Measurements from ENCODE around the gene CACNG4. TPM values are rescaled to one million over a fixed set of nuclear protein-coding genes. Genes with fewer than 3 reads are reported as not detected.

The CACNG4 gene
- total RNA-seq, 1 experiment from 2014 or later = 46.3 TPM

- Histone ChIP-seq H3K4me2 (no peak overlapping the region), H3K9me3 (ENCODE audit: insufficient read depth, low read depth) (peaks cover 14% of the 10 kb centered on the region), H3K27me3 (ENCODE audit: insufficient read depth, low read depth) (no peaks in the 10 kb centered on the region), H3K27ac (no peak overlapping the region), H3K4me3 (no peak overlapping the region), H3K9me2 (ENCODE audit: insufficient read depth) (no peaks in the 10 kb centered on the region), H2AFZ (no peak overlapping the region), H3K79me2 (ENCODE audit: low read depth) (no peaks in the 10 kb centered on the region), H3K4me1 (replicated peaks; ENCODE audit: insufficient read depth) (no peaks in the 10 kb centered on the region), H4K20me1 (ENCODE audit: insufficient read depth) (no peaks in the 10 kb centered on the region), H3K36me3 (ENCODE audit: low read depth) (no peaks in the 10 kb centered on the region), H3F3A (ENCODE audit: insufficient read depth, low read depth) (no peaks in the 10 kb centered on the region)
- TF ChIP-seq EZH2 (IDR thresholded peaks at IDR 0.05; ENCODE audit: low read depth) (no peak), CTCF (conservative IDR thresholded peaks at IDR 0.05) (no peak)
- no peak for DNase-seq
- POLR2A ChIA-PET (ENCODE audit: unreplicated experiment) = no interaction called here
- CTCF ChIA-PET = no interaction called here
- intact Hi-C loops (cut with micrococcal nuclease; ENCODE audit: unreplicated experiment) = no loop called here
- BruUV-seq (replicated peaks) = no TSS peak
Measured at GRCh38 chr17:67051155-67051538, 86.6 kb downstream of the CACNG4 start.

- H3K27ac ChIP-seq = no peak overlapping the region
- CTCF ChIA-PET = no interaction called here
- H3K4me3 ChIP-seq = no peak overlapping the region
- no peaks in the 10 kb centered on the region for H3K4me1 ChIP-seq (replicated peaks; ENCODE audit: insufficient read depth)
- H3K79me2 ChIP-seq (ENCODE audit: low read depth) = no peaks in the 10 kb centered on the region
- H4K20me1 ChIP-seq (ENCODE audit: insufficient read depth) = no peaks in the 10 kb centered on the region
- H3K4me2 ChIP-seq = no peak overlapping the region
- H3K36me3 ChIP-seq (ENCODE audit: low read depth) = no peaks in the 10 kb centered on the region
- no peak for TF ChIP-seq CTCF (conservative IDR thresholded peaks at IDR 0.05)
- TF ChIP-seq EZH2 (IDR thresholded peaks at IDR 0.05; ENCODE audit: low read depth) = no peak
- H3K9me3 ChIP-seq (ENCODE audit: insufficient read depth, low read depth) = peaks cover 14% of the 10 kb centered on the region
- intact Hi-C loops (cut with micrococcal nuclease; ENCODE audit: unreplicated experiment) = no loop called here
- DNase-seq = no peak
- no peak overlapping the region for H2AFZ ChIP-seq
- H3F3A ChIP-seq (ENCODE audit: insufficient read depth, low read depth) = no peaks in the 10 kb centered on the region
- no peaks in the 10 kb centered on the region for H3K27me3 ChIP-seq (ENCODE audit: insufficient read depth, low read depth)
- BruUV-seq (replicated peaks) = no TSS peak
- POLR2A ChIA-PET (ENCODE audit: unreplicated experiment) = no interaction called here
- no peaks in the 10 kb centered on the region for H3K9me2 ChIP-seq (ENCODE audit: insufficient read depth)
Measured at GRCh38 chr17:67051837-67052236, 87.3 kb downstream of the CACNG4 start.

- Histone ChIP-seq H3K9me2 (ENCODE audit: insufficient read depth) (no peaks in the 10 kb centered on the region), H3K9me3 (ENCODE audit: insufficient read depth, low read depth) (peaks cover 8% of the 10 kb centered on the region), H3K4me2 (no peak overlapping the region), H3K4me3 (no peak overlapping the region), H3F3A (ENCODE audit: insufficient read depth, low read depth) (no peaks in the 10 kb centered on the region), H3K79me2 (ENCODE audit: low read depth) (no peaks in the 10 kb centered on the region), H4K20me1 (ENCODE audit: insufficient read depth) (no peaks in the 10 kb centered on the region), H3K27me3 (ENCODE audit: insufficient read depth, low read depth) (no peaks in the 10 kb centered on the region), H2AFZ (no peak overlapping the region), H3K27ac (no peak overlapping the region), H3K36me3 (ENCODE audit: low read depth) (no peaks in the 10 kb centered on the region), H3K4me1 (replicated peaks; ENCODE audit: insufficient read depth) (no peaks in the 10 kb centered on the region)
- ChIA-PET POLR2A (ENCODE audit: unreplicated experiment) (no interaction called here), CTCF (no interaction called here)
- BruUV-seq (replicated peaks) = no TSS peak
- intact Hi-C loops (cut with micrococcal nuclease; ENCODE audit: unreplicated experiment) = no loop called here
- DNase-seq = no peak
- TF ChIP-seq CTCF (conservative IDR thresholded peaks at IDR 0.05) (no peak), EZH2 (IDR thresholded peaks at IDR 0.05; ENCODE audit: low read depth) (no peak)
Measured at GRCh38 chr17:67052720-67053437, 88.4 kb downstream of the CACNG4 start.

Measured in PC-9 (cell line).